Caki2 (cell line): ENCODE measurements around the gene ADRM1. TPM values are rescaled to one million over a fixed set of nuclear protein-coding genes. Genes with fewer than 3 reads are reported as not detected.

Experiments used
- DNase-seq: peaks from one replicate; pipeline ENCODE4 v3.0.0-alpha.2; 2015; ENCODE audit warnings: low read depth
- in situ Hi-C: cut with HindIII; loops from 2 replicates; pipeline ENCODE4 v1.10.0; 2016; ENCODE audit warnings: low sequenced_read_pairs, low pct_unique_long_range_greater_than_20kb, mixed read lengths
- total RNA-seq: library from RNA; depleted of rRNA; stranded (reverse); fragments of >200 nt; shearing (Covaris generic); gene quantifications from 2 replicates; pipeline ENCODE4 v1.2.3, GENCODE V29; 2014; ENCODE audit warnings: low replicate concordance

Gene ADRM1
- total RNA-seq, 1 experiment from 2014 or later = 243 TPM

DNA sequence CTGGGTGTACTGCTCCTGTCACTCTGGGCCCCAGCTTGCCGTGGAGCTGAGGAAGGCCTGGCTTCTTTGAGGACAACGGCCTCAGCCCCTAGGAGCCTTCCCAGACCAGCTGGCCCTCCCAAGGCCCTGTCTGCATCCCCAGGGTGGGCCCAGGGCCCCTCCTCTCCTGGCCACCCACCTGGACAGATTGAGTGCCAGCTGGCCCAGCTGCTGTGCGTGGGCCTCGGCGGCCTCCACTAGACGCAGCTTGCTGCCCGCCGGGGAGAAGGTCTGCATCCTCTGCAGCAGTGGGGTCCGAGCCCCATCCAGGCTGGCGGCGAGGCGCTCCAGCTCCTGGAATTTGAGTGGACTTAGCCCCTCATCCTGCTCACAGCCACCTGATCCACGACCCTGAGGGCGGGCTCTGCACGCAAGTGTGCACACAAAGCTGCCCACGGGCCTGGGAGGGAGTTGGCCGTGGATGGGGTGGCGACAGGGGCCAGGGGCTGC lies 14.4 kb downstream of the ADRM1 start:
- in situ Hi-C loops = no loop called here
- DNase-seq = no peak

GRCh38 chr20:62318400-62319345 lies 15.9 kb downstream of the ADRM1 start:
- in situ Hi-C loops = no loop called here
- no peak for DNase-seq

DNA sequence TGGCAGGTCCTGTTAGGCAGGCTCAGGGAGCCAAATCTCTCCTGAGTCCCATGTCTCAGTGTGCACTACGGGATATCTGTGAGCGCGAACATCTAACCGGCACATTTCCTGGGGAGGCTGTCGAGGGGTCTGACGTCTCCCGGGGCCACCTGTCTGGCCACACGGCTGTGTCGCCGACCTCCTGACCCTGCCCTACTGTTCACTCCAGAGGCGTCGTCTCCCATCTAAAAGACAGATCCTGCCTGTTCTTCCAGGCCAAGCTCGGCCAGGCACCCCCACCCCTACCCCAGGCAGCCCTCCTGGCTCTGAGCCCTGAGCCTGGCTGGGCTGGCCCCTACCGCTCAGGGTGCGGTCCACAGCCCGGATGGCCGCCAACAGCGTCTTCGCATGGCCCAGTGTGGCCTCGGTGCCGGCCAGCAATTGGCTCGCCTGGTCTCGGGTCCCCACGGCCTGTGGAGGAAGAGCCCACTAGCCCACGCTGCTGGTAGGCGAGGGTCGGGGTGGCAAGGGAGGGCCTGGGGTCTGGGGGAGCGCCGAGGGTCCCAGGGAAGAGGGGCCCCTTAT lies 16.6 kb downstream of the ADRM1 start:
- DNase-seq = no peak
- in situ Hi-C loops = no loop called here

GRCh38 chr20:62320581-62321354 lies 18.0 kb downstream of the ADRM1 start:
- in situ Hi-C loops = no loop called here
- no peak for DNase-seq

- DNase-seq = no peak
- in situ Hi-C loops = no loop called here
Observed at GRCh38 chr20:62321521-62321948, 18.7 kb downstream of the ADRM1 start.

DNA sequence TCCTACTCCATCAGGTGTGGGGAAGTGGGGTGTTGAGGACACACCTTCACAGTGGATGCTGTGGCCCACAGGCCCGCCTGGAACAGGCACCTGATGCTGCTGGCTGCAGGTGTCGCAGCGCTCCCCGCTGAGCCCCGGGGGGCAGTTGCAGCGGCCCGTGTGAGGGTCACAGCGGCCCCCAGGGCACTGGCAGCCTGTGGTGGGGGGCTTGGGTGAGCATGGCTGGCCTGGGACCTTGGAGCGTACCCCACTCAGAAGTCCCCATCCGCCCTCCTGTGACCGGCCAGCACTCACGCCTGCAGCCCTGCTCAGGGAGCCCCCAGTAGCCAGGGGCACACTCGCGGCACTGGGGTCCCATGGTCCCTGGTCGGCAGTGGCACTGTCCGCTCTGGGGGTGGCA lies 19.2 kb downstream of the ADRM1 start:
- in situ Hi-C loops = no loop called here
- no peak for DNase-seq

GRCh38 chr20:62322492-62323041 lies 19.8 kb downstream of the ADRM1 start:
- in situ Hi-C loops = no loop called here
- no peak for DNase-seq

DNA sequence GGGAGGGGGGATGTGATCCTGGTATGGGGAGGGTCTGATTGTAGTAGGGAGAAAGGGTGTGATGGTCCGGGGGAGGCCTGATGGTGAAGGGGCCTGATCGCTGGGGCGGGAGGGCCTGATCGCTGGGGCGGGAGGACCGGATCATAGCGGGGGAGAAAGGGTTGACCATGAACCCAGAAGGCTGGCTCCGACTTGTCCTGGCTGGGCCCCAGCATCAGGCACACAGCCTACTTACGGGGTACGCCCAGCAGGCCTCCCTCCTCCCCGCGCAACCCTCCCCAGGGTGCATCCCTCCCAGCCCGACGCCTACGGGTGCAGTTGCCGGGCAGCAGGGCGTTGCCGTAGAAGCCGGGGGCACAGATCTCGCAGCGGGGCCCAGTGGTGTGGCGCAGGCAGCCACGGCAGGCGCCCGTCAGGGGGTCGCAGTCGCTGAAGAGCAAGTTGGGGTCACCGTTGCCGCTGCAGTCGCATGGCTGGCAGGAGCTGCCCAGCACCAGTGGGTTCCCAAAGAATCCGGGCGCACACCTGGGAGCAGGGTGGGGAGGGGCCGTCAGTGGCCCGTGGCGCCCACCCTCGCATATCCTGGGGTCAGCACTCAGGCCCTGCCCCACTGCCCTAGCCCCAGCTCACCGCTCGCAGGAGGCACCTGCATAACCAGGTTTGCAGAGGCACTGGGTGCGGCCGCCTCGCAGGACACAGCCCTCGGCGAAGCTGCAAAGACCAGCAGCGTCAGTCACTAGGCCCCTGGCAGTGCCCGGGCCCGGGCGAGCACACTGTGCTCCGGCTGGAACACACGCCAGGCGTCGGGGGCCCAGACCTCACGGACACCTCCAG lies 20.6 kb downstream of the ADRM1 start:
- in situ Hi-C loops = no loop called here

GRCh38 chr20:62323980-62324906 lies 21.4 kb downstream of the ADRM1 start:
- in situ Hi-C loops = no loop called here

More for the DNA sequence above, 20.6 kb downstream of the ADRM1 start:
- DNase-seq = no peak

GRCh38 chr20:62325172-62325905 lies 22.5 kb downstream of the ADRM1 start:
- in situ Hi-C loops = no loop called here
- DNase-seq = no peak

More at GRCh38 chr20:62323980-62324906, 21.4 kb downstream of the ADRM1 start:
- no peak for DNase-seq

DNA sequence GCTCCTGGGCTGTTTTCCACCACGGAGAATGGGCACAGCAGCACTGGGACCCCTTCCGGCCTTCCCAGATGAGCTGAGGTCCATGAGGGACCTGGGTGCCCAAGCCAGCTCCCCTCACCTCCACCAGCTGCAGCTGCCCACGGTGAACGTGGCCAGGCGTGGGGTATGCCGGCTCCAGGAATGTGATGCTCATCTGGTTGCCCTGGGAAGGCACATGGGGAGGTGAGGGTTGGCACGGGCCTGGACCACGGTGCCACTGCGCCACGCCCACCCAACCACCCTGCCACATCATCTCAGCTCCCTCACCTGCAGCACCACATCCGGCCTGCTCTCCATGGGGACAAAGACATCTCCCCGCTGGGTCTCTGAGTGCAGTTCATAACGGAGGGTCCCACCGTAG lies 23.8 kb downstream of the ADRM1 start:
- no peak for DNase-seq
- in situ Hi-C loops = no loop called here

GRCh38 chr20:62326959-62327725 lies 24.3 kb downstream of the ADRM1 start:
- in situ Hi-C loops = no loop called here
- no peak for DNase-seq

- in situ Hi-C loops = no loop called here
Observed at GRCh38 chr20:62327726-62328495, 25.1 kb downstream of the ADRM1 start.

GRCh38 chr20:62328684-62329388 lies 26.0 kb downstream of the ADRM1 start:
- DNase-seq = no peak
- in situ Hi-C loops = no loop called here

More at GRCh38 chr20:62327726-62328495, 25.1 kb downstream of the ADRM1 start:
- no peak for DNase-seq
